GM18858 (cell line): ENCODE results near the gene SSX5.
"Not testable (repeated sequence)": the region's sequence is repeated elsewhere in the genome, so short reads cannot be mapped to it uniquely, and the experiment has no call there.

Experiments
- ATAC-seq: cut with Tn5 transposase; IDR thresholded peaks from one replicate; pipeline ENCODE4 v1.9.1; 2021; ENCODE audit not compliant: unreplicated experiment

The SSX5 gene, protein sequence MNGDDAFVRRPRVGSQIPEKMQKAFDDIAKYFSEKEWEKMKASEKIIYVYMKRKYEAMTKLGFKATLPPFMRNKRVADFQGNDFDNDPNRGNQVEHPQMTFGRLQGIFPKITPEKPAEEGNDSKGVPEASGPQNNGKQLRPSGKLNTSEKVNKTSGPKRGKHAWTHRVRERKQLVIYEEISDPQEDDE

GRCh38 chrX:48196745-48197201 lies at the start of gene SSX5:
Gene SSX5 (minus strand): TSS chrX:48196795. CDS start chrX:48195358, 1,437 bp downstream.
- no peak for ATAC-seq

GRCh38 chrX:48224196-48224595 lies 27.6 kb upstream of the SSX5 start:
- ATAC-seq: not testable (repeated sequence)

- not testable (repeated sequence) for ATAC-seq
Observed at GRCh38 chrX:48214341-48214740, 17.7 kb upstream of the SSX5 start.

DNA sequence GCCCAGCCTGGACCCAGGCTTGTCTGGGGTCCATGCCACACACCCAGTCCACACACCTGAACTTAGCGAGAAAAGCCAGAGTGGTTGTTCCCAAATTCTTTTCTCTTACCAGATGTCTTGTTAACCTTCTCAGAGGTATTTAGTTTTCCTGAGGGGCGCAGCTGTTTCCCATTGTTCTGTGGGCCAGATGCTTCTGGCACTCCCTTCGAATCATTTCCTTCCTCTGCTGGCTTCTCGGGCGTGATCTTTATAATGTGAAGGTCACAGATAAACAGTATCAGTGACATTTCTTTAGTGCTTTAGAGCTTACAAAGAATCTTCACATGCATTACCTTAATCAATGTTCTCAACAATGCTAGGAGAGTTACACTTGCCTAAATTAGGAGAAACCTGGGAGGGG lies 6.6 kb downstream of the SSX5 start:
- ATAC-seq: not testable (repeated sequence)

GRCh38 chrX:48181882-48182281 lies 14.7 kb downstream of the SSX5 start:
- ATAC-seq: not testable (repeated sequence)

- ATAC-seq: no peak
Observed at GRCh38 chrX:48180811-48181210, 15.8 kb downstream of the SSX5 start.

DNA sequence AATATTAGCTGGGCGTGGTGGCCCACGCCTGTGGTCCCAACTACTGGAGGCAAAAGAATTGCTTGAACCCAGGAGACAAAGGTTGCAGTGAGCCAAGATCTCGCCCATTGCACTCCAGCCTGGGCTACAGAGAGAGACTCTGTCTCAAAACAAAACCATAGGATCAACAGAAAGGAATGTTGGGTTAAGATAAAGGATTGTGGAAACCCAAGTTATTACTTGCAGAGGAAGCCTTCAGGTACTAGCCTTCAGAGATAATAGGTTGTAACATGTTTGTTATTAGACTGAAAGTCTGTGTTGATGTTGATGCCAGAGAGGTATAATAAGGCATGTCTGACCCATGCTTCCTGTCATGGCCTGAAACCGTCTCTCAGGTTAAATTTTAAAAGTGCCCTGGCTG lies 16.9 kb downstream of the SSX5 start:
- no peak for ATAC-seq

- not testable (repeated sequence) for ATAC-seq
Observed at GRCh38 chrX:48166322-48166721, 30.3 kb downstream of the SSX5 start.

DNA sequence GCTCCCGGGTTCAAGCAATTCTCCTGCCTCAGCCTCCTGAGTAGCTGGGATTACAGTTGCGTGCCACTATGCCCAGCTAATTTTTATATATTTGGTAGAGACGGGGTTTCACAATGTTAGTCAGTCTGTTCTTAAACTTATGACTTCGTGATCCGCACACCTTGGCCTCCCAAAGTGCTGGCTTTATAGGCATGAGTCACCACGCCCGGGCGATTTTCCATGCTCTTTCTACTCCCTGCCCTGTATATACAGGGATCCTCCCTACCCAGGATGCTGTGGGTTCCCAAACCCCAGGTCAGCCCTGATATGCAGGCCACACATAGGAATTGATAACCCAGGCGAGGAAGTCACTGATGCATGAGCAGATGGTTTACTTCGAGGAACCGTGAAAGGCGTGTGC lies 31.4 kb downstream of the SSX5 start:
- ATAC-seq: no peak

GRCh38 chrX:48156014-48156413 lies 40.6 kb downstream of the SSX5 start:
- no peak for ATAC-seq

DNA sequence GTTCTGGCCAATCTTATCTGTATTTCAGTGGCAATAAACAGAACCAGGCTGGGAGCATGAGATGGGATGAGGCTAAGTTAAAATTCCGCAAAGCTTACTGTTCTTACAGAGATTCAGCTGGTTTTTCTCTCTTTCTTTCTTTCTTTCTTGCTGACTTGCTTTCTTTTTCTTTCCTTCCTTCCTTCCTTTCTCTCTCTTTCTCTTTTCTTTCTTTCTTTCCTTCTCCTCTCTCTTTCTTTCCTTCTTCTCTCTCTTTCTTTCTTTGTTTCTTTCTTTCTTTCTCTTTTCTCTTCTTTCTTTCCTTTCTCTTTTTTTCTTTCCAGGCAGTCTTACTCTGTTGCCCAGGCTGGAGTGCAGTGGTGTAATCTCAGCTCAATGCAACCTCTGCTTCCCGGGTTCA lies 41.8 kb downstream of the SSX5 start:
- ATAC-seq: no peak

- ATAC-seq: no peak
Observed at GRCh38 chrX:48153769-48154168, 42.8 kb downstream of the SSX5 start.

- not testable (repeated sequence) for ATAC-seq
Observed at GRCh38 chrX:48142697-48143096, 53.9 kb downstream of the SSX5 start.

DNA sequence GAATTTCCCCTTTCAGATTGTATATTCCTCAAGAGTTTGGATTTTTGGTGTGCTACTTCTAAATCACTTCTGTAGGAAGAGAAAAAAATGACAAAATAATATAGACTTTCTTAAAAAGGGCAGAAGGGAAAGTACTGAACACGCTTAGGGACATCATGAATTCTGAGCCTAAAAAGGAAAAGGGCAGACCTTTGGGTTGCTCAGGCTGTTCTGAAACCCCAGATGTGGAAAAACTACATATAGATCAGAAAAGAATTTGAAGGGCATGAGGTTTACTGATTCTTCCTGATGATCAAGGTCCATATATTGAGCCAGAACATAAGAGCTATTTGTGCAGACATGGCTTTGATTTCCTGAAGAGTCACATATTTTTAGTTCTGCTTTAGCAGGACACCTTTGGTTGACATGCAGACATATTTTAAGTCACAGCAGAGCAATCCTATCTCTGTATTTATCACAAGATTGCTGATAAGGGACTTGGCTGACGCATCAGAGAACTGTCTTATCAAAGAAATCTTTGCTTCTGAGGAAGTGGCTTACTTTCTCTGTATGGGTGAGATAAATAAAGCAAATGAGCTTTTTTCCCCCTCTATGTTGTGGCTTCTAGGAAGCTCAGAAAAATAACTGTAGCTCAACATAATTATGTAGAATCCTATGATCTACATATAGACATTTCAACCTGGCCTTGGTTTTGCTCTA lies 54.6 kb downstream of the SSX5 start:
- ATAC-seq: not testable (repeated sequence)

DNA sequence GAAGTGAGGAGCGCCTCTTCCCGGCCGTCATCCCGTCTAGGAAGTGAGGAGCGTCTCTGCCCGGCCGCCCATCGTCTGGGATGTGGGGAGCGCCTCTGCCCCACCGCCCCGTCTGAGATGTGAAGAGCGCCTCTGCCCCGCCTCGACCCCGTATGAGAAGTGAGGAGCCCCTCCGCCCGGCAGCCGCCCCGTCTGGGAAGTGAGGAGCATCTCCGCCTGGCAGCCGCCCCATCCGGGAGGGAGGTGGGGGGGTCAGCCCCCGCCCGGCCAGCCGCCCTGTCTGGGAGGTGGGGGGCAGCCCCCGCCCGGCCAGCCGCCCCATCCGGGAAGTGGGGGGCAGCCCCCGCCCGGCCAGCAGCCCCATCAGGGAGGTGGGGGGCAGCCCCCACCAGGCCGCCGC lies 57.5 kb downstream of the SSX5 start:
- ATAC-seq: not testable (repeated sequence)
